GM13977 (cell line): Measurements from ENCODE around the gene USP6NL.

Source experiments
- DNase-seq: peaks from one replicate; pipeline ENCODE4 v3.0.0; 2012; ENCODE audit warnings: low spot score
- in situ Hi-C: fragments of 300-500 bp; cut with MboI; formaldehyde crosslinking; loops from one replicate; pipeline ENCODE4 v1.12.0; 2022; ENCODE audit warnings: low sequenced_read_pairs, low pct_unique_long_range_greater_than_20kb, mixed read lengths, inconsistent platforms; ENCODE audit not compliant: unreplicated experiment
- TF ChIP-seq, protein P1 (sequence below): IDR thresholded peaks from 2 replicates; pipeline ENCODE4 v1.5.1; 2012; ENCODE audit warnings: mild to moderate bottlenecking, control low read depth; ENCODE audit not compliant: insufficient read depth; ENCODE audit errors: extremely low read depth, missing control alignments

USP6NL gene

DNA sequence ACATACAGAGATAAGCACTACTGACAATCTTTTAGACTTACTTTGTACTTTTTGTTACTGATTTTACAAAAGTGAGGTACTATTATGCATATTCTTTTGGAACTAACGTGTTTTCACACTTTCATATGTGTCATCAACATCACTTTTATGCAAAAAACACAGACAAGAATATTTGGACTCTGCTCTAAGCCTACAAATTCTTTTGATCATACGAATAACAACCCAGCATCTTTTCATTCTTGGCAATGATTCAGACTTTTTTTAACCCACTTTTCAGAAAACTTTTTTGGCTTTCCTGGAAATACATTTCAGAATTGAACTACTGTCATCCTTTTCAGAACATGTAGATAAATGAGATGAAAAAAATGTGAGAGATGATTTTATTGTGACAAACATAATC is 30.2 kb downstream of the USP6NL start:
- DNase-seq, result no peak
- TF ChIP-seq, protein P1, sequence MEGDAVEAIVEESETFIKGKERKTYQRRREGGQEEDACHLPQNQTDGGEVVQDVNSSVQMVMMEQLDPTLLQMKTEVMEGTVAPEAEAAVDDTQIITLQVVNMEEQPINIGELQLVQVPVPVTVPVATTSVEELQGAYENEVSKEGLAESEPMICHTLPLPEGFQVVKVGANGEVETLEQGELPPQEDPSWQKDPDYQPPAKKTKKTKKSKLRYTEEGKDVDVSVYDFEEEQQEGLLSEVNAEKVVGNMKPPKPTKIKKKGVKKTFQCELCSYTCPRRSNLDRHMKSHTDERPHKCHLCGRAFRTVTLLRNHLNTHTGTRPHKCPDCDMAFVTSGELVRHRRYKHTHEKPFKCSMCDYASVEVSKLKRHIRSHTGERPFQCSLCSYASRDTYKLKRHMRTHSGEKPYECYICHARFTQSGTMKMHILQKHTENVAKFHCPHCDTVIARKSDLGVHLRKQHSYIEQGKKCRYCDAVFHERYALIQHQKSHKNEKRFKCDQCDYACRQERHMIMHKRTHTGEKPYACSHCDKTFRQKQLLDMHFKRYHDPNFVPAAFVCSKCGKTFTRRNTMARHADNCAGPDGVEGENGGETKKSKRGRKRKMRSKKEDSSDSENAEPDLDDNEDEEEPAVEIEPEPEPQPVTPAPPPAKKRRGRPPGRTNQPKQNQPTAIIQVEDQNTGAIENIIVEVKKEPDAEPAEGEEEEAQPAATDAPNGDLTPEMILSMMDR, result no peak
- in situ Hi-C loops, result no loop called here

DNA sequence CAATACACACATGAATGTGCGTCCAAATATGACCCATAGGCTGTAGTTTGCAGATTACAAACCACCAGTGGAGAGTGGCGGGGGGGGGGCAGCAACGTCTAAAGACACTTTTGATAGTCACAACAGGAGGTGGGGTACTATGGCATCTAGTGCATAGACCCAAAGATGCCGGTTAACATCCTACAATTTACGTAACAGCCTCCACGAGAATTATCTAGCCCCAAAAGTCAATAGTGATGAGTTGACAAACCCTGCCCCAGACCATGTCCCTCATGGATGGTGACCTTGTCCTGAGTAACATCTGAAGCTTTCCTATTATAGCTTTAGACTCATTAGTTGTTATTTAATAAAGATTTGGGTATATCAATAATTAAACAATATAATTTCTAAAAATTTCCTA is 31.6 kb downstream of the USP6NL start:
- in situ Hi-C loops, result loop anchor here (5.0 kb wide), 1 partner anchor 43 kb away; no protein-coding TSS in a partner anchor
- TF ChIP-seq, protein P1, result no peak

DNA sequence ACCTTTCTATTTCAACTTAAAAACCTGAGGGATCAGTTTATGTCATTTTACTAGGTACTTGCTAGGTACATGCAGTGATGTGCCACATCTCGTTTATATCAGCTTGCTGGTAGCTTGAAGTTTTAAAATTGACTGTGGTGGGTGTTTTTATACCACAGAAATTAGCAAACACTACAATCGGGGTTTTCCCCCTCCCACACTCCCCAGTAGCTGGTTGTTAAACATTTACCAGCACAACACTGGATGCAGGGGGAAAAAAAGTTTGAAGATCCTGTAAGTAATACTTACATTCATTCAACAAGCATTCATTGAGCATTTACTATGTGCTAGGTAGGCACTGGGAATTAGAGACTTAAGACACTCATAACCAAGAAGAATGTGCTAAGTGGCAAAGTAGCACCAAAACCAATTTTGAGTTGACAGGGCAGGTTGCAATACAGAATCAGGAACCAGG is 32.6 kb downstream of the USP6NL start:
- DNase-seq, result peak; percentile 18
- TF ChIP-seq, protein P1, result no peak
- in situ Hi-C loops, result loop anchor here (5.0 kb wide), 1 partner anchor 42 kb away; no protein-coding TSS in a partner anchor

More for the DNA sequence above, 31.6 kb downstream of the USP6NL start:
- no peak for DNase-seq

DNA sequence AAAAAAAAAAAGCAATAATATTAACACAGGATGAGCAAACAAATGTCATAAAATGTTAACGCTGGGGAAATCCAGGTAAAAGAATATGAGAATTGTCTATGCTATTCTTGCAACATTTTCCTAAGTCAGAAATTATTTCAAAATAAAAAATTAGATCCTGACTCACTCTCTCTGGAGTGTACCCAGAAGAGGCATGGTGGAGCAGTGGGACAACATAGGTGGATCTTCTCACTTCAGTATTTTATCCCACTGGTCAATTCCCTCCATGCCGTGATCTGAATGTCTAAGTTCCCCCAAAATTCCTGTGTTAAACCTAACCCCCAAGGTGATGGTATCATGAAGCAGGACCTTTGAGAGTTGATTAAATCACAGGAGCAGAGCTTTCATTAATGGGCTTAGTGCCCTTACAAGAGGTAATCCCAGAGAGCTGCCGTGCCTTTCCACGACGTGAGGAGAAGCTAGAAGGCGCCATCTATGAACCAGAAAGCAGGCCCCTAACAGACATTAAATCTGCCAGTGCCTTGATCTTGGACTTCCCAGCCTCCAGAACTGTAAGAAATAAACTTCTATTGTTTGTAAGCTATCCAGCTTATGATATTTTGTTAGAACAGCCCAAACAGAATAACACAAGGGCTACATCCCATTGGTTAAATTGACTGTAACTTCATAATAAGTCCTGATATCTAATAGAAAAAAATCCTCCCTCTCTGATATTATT is 35.2 kb downstream of the USP6NL start:
- no peak for DNase-seq
- TF ChIP-seq, protein P1, result no peak
- in situ Hi-C loops, result loop anchor here (5.0 kb wide), 1 partner anchor 39 kb away; no protein-coding TSS in a partner anchor

DNA sequence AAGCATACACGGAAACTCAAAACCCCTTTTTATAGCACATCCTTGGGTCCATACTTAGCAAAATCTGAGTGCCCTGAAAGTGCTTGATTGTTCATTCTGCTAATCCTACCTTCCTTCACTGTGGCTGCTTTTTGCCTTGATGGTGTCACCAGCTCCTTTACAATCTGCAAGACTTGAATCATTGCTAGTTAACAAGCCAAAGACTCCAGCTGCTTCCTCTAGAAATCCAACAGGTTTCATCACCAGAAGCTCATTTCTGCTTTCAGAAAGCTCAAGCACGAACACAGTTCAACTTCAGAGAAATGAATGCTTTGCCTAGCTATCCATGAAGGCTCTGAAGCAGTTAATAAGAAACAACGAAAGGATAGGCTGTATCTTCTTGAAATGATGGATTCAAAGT is 38.0 kb downstream of the USP6NL start:
- DNase-seq, result no peak
- in situ Hi-C loops, result no loop called here

DNA sequence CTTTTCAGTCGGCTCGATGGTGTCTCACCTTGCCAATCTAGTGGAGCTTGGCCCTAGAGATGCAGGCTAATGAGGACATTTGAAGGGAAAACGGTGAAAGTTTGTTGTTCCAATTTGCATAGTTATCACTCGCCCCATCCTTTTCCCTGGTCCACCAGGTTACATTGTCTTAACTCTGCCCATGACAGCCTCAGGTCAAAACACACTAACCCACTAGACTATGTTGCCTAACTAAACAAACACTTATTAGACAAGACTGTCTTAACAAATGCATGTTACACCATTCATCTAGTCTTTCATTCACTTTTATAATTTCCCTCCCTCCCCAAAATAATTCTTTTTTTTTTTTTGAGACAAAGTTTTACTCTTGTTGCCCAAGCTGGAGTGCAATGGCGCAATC is 40.7 kb downstream of the USP6NL start:
- in situ Hi-C loops, result no loop called here
- TF ChIP-seq, protein P1, result no peak
- DNase-seq, result no peak

More for the DNA sequence above, 38.0 kb downstream of the USP6NL start:
- TF ChIP-seq, protein P1, result no peak
